ENCODE measurements around the gene SEMA5A. TPM values are rescaled to one million over a fixed set of nuclear protein-coding genes. Genes with fewer than 3 reads are reported as not detected.

The SEMA5A gene
- polyA plus RNA-seq, 4 donors = 13.2 to 39.5 (median 36.3) TPM

DNA sequence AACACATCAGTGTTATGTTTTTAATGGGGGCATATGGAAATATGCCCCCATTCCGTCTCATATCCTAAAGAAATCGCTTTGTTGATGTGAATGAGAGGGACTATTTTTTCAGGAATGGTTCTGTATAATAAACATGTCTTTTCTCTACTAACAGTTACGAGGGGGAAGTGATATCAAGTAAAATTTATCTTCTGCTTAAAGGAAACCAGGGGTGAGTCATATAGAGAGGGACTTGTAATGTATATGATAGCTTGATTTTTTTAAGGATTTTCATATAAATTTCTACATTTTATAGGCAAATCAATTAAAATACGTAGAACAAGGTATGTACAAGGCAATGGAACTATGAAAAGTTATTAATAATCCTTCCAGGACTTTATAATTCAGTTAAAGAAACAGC lies 207.1 kb downstream of the SEMA5A start:
- no peak for DNase-seq (ENCODE audit: low read depth in 4 of 4, low spot score in 3 of 4)

DNA sequence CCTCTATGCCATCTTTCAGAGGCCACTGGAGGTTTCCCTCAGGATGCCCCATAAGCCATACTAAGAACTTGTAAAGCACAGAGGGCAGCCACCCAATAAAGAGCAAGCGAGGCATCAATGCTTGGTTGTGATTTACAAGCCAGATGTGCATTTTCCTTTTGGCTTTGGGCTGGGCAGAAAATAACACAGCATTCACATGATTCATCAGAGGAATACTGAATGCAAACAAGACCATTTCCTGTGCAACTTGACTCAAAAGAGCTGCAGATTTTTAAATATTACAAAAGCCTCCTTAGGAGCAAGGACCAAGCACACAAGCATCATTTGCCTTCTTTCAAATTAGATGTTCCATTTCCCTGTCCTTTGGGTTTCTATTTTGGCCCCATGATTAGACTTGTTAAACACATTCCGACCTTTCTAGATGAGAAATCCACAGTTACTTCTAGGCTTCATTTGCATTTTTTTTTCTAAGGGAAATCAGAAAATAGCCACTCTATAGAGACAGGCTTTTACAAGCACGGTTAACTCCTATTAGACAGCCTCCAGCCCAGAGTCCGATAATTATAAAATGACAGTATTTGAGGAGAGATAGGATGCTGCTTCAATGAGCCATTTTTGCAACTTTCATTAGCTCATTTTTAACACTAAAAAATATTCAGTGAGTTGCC lies 207.8 kb downstream of the SEMA5A start:
- no peak for DNase-seq (ENCODE audit: low read depth in 4 of 4, low spot score in 3 of 4)

- DNase-seq (ENCODE audit: low read depth in 4 of 4, low spot score in 3 of 4) = no peak
These were observed 209.9 kb downstream of the SEMA5A start for GRCh38 chr5:9335754-9336495.

DNA sequence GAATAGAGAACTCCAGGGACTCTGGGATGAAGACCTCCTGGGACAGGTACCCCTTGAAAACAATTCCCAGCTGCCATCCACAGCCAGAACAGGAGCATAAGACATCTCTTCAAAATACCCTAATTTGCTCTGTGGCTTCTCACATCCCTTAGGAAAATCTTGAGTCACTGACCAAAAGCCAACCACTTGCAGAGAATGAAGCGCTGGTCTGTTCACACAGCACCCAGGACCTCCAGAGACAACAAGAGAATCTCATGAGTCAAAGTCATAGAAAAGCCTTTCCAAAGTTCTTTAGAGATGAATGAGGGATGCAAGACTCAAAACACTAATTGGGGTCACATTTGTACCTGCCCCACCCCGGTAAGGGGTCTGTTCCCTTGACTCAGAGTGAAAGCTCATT lies 210.6 kb downstream of the SEMA5A start:
- no peak for DNase-seq (ENCODE audit: low read depth in 4 of 4, low spot score in 3 of 4)

DNA sequence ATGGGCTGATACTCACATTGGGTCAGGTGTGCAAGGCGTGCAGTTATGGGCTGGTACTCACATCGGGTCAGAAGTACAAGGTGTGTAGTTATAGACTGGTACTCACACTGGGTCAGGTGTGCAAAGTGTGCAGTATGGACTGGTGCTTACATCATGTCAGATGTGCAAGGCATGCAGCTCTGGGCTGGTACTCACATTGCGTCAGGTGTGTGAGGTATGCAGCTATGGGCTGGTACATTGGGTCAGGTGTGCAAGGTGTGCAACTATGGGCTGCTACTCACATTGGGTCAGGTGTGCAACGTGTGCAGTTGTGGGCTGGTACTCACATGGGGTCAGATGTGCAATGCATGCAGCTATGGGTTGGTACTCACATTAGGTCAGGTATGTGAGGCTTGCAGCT lies 213.8 kb downstream of the SEMA5A start:
- DNase-seq (ENCODE audit: low read depth in 4 of 4, low spot score in 3 of 4) = no peak

DNA sequence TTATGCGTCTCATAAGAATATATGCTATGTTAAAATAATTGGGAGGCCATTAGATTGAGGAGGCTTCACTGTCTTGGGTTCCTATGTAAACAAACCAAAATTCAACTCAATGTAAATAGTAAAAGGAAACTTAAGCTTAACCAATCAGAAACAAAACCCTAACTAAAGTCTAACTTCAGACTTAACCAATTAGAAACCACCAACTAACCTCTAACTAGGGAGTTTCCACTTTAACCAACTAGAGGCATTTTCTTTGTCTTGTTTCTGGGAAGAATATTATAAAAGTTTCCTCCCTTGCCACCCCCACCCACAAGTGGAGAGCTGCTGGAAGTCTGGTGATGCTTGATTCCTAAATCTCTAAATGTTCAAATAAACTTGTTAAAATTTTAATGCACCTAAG lies 214.5 kb downstream of the SEMA5A start:
- no peak for DNase-seq (ENCODE audit: low read depth in 4 of 4, low spot score in 3 of 4)

DNA sequence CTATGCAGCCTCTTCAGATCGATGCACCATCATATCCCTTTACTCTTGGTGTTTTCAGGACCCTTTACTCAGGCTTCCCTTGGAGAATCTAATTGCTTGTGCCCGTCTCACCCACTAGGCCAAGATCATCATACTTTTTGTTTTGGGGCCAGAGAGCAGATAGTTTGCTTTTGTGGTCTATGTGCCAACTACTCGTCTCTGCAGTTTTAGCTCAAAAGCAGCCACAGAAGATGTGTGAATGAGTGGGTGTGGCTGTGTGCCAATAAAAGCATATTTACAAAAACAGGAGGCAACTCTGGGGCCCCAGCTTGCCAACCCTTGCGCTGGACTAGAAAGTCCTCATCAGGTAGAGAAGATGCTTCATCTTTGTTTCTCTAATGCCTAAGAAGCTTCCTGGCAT lies 216.8 kb downstream of the SEMA5A start:
- no peak for DNase-seq (ENCODE audit: low read depth in 4 of 4, low spot score in 3 of 4)

DNA sequence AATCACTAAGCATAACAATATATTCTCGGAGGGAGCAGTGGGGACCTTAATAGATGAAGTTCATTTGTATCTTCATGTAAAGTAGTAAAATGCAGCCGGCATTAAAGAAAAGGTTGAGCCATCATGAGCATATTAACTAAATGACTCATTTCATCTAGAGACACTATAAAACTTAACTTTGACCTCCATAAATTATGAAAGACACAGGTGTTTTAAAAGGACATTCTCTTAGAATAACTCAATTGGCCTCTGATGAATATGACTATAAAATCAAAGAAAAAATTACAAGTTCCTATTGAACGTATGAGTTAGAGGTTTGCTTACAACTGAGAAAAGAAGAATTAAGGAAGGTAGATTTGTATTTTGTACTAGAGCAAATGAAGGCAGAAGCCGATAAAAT lies 220.3 kb downstream of the SEMA5A start:
- DNase-seq (ENCODE audit: low read depth in 4 of 4, low spot score in 3 of 4) = no peak

GRCh38 chr5:9324348-9325077 lies 221.4 kb downstream of the SEMA5A start:
- no peak for DNase-seq (ENCODE audit: low read depth in 4 of 4, low spot score in 3 of 4)

DNA sequence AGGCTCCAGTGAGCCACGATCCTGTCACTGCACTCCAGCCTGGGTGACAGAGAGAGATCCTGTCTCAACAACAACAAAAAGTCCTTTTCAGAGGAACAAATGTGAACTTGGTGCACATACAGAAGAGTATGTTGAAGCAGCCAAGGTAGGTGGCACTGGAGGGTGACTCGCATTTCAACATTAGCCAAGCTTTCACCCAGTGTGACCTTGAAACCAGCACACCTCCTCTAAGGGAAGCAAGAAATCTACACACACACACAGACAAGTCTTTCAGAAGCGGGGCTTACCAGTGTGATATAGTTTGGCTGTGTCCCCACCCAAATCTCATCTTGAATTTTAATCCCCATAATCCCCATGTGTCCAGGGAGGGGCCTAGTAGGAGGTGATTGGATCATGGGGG lies 225.2 kb downstream of the SEMA5A start:
- DNase-seq (ENCODE audit: low read depth in 4 of 4, low spot score in 3 of 4) = no peak

DNA sequence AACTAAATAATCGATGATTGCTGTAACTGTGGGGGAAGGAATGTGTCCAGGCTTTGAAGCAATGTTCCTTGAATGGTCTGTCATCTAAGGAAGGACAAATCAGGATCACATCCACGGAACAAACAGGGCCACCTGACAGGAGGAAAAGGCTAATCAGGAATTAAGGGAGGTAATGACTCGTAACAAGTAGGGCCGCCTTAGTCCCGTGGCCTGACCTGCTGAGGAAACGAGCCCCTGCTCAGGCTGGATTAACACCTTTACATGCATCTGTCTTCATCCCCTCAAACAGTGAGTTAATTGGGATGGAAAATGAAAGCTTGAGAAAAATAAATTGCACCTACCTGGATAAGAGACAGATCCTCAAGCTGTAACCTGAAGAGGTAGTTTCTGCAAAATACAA lies 227.8 kb downstream of the SEMA5A start:
- no peak for DNase-seq (ENCODE audit: low read depth in 4 of 4, low spot score in 3 of 4)

DNA sequence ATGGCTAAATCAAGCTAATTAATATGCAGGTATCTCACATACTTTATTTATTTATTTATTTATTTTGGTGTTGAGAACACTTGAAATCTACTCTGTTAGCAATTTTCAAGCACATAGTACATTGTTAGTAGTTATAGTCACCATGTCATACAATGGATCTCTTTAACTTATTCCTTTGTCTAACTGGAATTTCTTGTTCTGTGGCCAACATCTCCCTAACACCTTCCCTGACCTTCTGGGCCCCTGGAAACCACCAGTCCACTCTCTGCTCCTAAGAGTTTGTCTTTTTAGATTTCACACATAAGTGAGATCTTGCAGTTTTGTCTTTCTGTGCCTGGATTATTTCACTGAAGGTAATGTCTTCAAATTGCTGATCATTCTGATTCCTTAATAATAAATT lies 229.1 kb downstream of the SEMA5A start:
- DNase-seq (ENCODE audit: low read depth in 4 of 4, low spot score in 3 of 4) = no peak

GRCh38 chr5:9316041-9316440 lies 229.8 kb downstream of the SEMA5A start:
- no peak for DNase-seq (ENCODE audit: low read depth in 4 of 4, low spot score in 3 of 4)

- no peak for DNase-seq (ENCODE audit: low read depth in 4 of 4, low spot score in 3 of 4)
These were observed 231.3 kb downstream of the SEMA5A start for GRCh38 chr5:9314558-9314957.

GRCh38 chr5:9313751-9314150 lies 232.1 kb downstream of the SEMA5A start:
- DNase-seq (ENCODE audit: low read depth in 4 of 4, low spot score in 3 of 4) = no peak

DNA sequence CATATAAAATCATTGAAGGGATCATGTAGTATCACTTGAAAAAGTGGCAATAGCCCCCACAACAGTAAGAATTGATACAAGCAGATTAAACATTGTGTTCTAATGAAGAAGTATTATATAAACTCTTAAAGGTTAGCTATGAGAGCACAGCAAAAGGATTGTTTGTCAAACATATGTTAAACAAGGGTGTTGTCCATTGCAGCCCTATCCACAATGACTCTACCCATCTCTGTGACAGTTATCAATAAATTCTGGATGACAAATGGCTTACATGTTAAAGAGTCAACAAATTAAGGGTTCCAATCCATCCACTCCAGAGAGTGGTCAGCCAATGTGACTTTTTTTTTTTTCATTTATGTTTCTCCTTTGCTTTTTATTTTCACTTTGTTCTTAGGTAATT lies 238.7 kb downstream of the SEMA5A start:
- no peak for DNase-seq (ENCODE audit: low read depth in 4 of 4, low spot score in 3 of 4)

DNA sequence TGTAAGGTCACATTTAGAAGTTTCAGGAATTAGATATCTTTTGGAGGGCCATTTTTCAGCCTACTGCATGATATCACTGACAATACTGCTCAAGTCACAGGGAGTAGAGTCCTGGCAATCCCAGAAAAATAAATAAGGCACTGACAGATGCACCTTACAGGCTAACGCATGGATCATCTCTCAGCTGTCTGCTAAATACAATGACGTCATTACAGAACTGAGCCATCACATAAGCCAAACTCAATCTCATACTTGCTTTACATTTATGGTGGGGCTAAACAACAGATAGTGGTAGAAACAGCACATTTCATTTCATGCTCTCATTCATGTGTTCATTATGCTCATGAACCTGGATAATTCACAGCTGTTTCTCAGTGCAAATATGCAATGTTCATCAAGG lies 243.7 kb downstream of the SEMA5A start:
- DNase-seq (ENCODE audit: low read depth in 4 of 4, low spot score in 3 of 4) = no peak

DNA sequence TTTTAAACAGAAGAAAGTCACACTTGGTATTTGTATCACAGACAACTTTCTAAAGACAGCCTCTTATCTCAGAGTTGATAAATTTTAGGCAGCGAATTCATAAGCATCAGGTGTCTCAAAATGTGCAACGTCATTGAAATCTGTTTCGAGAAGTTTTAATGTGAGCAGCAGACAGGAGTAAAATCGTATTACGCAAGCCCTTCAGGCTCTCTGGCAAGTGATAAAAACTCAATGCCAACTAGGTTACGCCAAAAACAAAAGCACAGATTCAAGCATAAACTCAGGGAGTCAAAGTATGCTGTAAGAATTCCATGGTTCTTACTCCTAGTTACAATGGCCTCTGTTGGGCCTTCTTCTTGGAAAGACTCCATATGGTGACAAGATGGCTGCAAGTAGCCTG lies 244.7 kb downstream of the SEMA5A start:
- no peak for DNase-seq (ENCODE audit: low read depth in 4 of 4, low spot score in 3 of 4)

DNA sequence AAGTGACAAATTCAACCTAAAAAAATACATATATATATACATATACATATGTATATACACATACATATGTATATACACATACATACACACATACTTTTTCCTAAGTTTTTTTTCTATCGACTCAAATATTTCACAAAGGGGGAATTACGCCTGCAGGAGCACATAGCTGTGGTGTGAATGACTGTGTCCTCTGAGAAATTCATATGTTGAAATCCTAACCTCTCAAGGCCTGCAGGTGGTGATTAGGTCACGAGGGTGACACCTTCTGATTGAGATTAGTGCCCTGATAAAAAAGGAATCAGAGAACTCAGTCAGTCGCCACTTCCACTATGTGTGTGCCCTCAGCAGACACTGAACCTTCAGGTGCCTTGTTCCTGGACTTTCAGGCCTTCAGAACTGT lies 248.7 kb downstream of the SEMA5A start:
- DNase-seq (ENCODE audit: low read depth in 4 of 4, low spot score in 3 of 4) = no peak

- no peak for DNase-seq (ENCODE audit: low read depth in 4 of 4, low spot score in 3 of 4)
These were observed 250.4 kb downstream of the SEMA5A start for GRCh38 chr5:9295466-9295801.

DNA sequence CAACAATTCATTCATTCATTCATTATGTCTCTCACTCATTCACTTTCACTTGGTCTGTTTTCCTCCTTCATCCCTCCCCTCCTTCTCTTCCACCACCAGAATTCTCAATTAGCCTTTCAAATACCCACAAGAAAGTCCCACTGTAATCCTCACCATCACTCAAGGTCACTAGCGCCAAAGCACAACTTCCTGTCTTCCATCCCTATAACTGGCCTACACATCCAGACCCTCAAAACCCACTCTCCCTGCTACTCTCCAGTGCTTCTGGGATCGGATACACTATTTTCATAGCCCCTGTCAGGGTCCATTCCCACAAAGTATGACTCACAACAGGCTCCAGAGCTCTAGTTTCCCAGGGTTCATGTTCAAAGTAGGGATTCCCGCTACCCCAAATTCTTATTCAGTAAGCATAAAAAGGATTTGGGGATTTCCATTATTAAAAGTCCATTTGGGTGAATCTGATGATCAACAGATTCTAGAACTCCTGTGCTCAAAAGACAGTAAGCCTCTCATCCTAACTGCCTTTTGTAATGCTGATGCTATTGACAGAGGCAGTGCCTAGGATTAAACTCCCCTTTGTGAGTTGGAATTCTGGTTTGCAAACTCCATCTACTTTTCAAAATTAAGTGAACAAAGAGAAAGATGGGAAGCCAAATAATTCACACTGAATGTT lies 250.9 kb downstream of the SEMA5A start:
- no peak for DNase-seq (ENCODE audit: low read depth in 4 of 4, low spot score in 3 of 4)
